ENCODE results near the gene DCBLD1.

The DCBLD1 gene

GRCh38 chr6:117473401-117473800 is 9.1 kb upstream of the DCBLD1 start:
- no peak for DNase-seq

DNA sequence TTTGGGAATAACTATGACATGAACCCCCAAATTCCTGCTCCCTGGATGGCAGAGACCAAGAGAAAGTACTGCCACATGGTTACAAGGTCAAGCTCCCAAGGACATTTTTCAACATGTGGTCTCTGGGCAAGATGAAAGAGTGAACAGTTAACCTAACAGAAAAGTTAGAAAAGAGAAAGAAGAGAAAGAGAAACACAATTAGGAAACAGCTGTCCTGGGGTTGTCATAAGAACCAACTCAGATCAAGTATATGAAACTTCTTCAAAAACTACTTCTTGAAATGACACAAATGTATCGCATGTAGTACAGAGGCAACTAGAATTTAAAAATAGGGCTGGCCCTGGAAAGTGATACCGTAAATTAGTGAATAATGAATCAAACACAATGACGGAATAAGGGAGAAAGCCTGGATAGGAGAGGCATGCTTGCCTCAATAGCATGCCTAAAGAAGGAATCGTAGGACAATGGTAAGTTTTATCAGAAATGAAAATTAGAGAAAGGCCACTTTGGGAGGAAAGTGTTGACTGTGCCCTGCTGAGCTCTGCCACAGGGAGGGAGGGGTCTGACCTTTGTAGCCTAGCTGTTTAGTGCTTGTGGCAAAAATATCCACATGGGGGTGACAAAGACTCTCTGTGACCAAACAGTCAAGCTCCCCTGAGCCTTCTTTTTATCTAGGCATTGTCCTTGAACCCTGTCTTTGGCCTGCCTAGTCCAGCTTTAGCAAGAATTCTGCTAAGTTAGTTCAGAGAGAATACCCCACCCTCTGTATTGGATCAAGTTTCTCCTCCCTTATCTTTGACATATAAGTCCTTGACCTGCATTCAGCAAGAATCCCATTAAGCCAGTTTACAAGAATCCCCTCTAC is 4.3 kb upstream of the DCBLD1 start:
- DNase-seq: no peak

- no peak for DNase-seq
These were observed 3.6 kb upstream of the DCBLD1 start for GRCh38 chr6:117478853-117479231.

DNA sequence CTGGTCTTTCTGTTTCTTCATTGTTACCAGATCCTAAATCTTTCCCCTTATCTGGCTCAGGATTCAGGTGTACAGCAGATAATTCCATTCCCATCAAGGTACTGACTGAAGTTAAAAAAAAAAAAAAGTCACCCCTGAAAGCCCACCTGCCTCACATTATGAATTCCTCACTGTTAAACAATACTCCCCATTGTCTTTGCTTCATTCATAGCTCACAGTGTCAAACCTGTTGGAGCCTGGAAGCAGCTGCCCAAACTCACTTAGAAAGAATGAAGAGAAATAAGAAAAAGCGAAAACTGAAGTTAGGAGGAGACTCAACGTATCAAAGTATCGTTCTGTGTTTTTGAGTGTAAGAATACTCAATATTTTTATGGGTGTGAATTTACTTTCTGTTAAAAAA is 1.8 kb upstream of the DCBLD1 start:
- DNase-seq: no peak

DNA sequence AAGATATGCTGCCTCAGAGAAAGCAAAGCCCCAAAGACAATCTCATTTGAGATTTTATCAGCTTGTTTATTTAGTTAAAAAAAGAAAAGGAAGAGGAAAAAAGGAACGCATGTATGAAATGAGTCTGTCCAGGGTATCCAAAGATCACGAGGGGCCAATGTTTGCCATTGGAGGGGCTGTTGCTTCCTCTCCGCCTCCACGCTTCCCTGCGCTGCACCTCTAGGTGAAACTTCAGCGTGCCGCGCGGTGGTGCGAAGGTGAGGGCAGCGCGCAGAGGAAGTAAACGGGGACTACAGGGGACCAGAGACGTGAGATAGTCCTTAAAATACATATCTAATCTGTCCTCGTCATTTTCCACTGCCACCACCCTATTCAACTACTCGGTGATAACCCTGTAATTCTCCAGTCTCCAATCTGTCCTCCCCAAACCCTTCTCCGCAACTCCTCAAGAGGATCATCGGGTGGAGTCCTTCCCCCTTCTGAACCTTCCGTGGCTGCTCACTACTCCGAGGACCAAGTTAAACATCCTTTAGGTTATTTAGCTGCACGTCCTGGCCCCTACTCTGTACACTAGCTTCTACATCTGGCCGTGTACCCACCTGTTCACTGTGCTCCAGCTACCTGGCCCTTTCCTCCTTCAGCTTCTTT is 1.1 kb upstream of the DCBLD1 start:
- no peak for DNase-seq

DNA sequence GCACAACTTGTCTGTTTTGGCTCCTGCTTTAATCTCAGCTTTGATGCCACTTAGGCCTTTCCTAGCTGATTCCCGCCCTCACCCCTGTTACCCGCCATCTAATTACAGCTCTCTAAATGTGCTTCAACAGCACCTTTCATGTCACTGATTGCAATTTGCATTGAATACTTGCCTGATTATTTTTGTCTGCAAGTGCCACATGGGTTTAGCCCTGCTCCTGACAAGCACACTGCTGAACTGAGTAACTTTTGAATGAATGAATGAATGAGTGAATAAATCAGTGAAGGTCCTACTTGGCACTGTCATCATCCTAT is 591 bp upstream of the DCBLD1 start:
- no peak for DNase-seq

DNA sequence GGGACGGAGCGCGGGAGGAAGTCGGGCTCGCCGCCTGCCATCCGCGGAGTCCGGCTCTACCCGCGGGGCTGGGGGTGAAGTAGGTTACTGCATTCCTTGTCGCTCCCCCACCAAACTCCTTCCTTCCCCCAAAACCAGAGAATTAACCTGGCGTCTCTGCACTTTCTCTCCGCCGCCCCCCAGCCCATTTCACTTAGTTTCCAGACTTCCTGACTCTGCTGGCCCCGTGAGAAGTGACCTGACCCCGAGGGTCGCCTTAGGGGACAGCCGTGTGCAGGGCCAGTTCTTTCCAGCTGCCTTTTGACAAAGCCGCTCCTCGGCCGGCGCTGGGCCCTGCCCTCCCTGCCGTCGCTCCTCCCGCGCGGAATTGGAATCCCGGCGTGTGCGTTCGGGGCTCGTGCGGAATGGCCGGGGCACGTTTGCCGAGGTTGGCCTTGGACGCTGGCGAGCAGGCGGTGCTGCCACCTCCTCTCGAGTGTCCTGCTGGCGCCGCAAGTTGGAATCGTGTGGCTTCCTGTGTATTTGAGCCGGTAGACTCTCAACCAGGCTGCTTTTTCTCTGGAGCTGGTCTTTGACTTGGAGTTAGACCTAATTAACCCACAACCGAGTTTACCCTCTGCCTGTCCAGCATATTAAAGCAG is 650 bp downstream of the DCBLD1 start:
- DNase-seq: peak; percentile 3 to 10

DNA sequence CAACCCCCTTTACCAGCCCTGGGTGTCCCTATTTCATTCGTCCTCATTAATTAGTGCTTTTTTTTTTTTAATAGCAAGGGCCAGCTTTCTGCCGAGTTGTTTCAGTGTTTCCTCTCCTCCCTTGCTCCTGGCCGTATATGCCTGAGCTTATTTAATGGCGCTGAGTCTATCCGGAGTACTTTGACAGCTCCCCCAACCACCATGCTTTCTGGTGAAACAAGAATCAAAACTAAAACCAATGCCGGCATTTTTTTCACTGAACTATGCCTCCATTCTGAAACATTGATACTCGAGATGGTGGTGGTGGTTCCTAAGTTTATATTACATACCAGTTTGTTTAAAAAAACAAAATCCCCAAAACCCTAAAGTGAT is 1.2 kb downstream of the DCBLD1 start:
- DNase-seq: peak in 1 of 2 experiments; percentile 2

DNA sequence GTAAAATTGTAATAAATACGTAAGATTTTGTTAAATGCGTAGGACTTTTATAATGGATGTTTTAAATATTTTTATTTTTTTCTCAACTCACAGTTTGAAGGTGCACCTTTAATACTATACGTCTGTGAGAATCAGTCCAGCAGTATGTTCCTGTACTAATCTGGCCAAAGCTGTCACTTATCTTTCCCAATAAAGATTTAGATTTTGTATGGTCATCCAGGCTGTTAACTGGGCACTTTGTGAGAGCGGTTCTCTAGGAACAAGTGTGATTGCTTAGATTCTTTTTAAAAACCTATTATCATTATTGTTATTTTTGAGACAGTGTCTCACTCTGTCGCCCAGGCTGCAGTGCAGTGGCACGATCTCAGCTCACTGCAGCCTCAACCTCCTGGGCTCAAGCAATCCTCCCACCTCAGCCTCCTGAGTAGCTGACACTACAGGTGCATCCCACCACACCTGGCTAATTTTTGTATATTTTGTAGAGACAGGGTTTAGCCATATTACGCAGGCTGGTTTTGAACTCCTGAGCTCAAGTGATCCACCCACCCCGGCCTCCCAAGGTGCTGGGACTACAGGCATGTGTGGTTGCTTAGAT is 1.7 kb downstream of the DCBLD1 start:
- DNase-seq: no peak

DNA sequence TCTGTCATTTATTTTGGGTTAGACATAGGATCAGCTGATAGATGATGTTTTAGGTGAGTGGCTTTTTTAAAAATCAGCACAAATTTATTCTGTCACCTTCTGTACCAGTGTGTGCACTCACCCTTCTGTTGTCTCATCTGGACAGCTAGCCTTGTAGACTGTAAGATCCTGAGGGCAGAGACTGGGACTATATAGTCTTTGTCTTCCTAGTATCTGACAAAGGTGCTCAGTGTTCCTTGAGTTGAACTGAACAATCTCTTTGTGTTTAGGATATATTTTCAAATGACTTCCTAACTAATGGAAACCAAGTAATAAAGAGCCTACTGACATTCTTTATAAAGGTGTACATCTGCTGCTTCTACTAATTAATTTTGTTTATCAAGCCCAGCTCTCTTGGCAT is 3.0 kb downstream of the DCBLD1 start:
- DNase-seq: no peak

- no peak for DNase-seq
These were observed 5.3 kb downstream of the DCBLD1 start for GRCh38 chr6:117487821-117488220.

DNA sequence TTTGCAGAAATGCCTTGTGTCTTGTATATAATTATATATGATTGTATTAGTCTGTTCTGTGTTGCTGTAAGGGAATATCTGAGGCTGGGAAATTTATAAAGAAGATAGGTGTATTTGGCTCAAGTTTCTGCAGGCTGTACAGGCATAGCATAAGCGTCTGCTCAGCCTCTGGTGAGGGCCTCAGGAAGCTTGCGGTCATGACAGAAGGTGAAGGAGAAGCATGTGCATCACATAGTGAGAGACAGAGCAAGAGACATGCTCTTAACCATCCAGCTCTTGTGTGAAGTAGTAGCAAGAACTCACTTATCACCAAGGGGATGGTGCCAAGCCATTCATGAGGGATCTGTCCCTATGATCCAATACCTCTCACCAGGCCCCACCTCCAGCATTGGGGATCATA is 6.5 kb downstream of the DCBLD1 start:
- no peak for DNase-seq

DNA sequence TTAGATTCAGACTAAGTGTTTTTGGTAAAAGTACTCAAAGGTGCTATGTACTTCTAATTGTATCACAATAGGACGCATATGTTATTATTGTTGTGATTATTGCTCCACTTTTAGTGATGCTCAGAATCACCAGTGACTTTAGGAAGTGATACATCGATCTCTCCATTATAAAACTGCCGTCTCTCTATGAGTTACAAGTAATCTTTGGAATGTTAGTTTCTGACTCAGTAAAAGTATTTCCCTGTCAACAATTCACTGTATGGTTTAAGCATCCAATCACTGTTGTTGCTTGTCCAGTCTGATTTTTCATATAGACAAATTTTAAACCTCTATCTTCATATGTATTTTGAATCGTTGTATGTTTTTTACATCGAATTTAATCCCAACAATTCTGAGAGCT is 9.4 kb downstream of the DCBLD1 start:
- DNase-seq: no peak

DNA sequence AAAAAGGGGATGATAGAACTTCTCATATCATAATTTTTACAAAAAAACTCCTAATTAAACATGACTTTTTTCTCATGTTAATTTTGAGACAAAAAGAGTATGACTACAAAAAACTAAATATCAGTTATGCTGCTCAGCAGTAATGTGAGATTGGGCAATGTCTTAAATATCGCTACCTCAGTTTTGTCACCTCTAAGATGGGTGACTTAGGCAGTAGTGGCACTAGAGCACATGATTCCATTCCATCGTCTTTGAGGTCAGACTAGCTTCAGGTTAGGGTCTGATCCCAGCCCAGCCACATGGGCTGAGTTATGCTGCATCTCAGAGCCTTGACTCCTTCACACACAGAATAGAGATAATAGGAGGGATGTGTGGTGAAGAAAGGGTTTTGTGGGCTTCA is 11.0 kb downstream of the DCBLD1 start:
- DNase-seq: no peak

DNA sequence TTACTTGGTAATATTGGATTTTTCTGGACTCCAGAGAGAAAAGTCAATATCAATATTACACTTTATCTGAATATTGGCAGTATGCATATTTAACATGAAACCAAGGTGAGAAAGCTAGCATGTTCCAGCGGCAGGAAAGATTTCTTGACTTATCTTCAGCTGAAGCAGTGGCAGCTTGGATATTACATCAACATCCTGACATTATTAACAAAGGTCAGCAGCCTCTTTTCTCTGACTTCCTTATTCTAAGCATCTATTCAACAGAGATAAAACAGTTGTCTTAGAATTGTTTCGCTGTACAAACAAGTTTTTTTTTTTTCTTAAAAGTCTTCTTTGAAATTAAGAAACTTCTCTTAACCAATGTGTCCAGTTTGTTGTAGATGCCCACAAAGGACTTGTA is 11.8 kb downstream of the DCBLD1 start:
- no peak for DNase-seq

DNA sequence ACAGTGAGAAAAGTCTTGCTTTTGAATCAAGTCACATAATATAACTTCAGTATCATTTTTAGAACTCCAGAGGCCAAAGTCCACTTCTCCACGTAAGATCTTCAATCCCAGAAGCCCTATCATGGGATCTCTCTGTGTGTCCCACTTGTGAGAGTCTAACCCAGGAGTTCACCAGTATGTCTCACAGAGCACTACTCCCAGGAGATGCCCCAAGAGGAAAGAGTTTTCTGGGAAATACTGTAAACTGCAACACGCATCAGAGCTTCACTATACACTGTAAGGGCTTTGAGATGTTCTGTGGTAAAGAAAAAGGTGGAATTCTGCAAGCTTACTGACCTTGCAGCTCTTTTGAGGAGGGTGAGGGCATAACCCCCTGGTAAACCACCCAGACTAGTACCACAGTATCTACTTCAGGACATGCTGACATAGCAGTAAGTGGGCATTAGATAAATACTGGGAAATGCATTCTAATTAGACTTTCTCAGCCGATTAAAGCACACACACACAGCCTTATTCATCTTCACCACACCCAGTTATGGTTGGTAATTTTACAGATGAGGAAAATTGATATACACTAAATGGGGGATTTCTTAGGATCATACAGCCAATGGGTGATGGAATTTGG is 12.3 kb downstream of the DCBLD1 start:
- no peak for DNase-seq

DNA sequence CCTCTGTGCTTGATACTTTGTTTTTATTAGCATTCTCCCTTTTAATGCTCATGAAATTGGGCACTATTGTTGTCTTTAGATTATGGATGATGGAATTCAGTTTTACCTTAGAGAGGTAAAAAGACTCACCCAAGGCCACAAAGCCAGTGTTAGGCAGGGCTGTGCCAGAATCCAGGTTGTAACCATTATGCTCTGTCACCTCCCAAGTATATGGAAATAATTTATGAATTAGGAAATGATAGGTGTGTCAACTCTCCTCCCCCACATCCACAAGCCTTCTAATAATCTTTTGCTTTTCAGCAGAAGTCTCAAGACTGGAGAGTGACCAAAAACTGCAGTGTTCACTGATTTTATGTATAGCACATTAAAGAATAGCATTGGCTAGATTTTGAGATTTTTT is 13.0 kb downstream of the DCBLD1 start:
- no peak for DNase-seq

DNA sequence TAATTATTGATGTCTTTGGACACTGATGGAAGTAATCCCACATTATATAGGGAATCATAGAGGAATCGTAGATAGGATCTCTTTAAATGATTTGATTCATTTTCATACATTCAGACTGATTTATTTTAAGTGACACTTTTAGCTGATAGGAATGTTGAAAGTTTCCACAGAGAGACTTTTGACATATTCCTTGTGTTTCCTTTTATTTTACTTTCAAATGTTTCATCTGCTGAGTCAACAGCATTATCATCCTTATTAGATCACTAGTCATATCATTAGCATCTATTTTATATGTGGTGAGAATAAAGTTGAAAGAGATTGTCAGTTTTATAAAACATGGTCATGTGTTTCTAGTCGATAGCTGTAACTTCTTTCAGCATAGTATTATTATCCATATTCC is 13.4 kb downstream of the DCBLD1 start:
- no peak for DNase-seq

DNA sequence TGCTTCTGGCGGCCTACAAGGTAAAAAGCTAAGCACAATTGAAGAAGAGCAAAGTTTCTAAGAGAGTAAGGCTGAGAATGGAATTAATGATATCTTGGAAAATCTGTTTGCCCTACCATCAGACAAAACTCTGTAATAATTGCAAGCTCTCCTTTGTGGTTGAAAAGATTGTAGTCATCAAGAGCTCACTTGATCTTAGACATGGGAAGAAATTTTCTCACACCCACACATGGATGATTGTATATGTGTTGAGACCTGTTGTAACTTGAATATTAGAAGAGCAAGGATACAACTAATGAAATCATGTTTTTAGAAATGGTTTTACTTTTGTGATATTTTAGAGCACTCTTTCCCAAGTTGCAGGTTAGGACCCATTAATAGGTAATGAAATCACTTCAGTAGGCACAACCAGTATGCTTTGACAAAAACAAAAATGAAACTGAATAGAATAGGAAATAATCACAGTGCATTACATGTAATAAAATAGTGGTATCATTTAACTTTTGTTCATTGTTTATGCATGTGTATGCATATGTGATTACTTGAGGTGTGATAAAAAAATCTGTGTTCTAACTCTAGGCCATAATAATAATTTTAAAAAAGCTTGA is 14.0 kb downstream of the DCBLD1 start:
- DNase-seq: no peak

DNA sequence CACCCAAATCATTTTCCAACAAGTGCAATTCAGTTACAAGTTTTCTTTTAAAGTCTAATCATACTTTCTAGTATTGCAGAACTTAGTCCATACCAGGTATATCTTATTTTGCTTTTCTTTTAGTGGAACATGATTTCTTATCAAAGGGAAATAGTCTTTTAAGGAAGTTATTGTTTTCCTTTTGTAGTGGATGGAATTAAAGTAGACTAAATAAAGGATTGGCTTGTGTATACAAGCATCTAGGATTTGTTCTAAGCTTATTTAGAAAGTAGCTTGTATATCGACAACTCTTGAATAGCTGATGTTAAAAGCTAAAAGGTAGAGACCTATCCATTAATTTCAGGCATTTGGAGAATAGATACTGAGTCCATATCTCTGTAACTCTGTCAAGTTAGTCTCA is 14.8 kb downstream of the DCBLD1 start:
- no peak for DNase-seq

- no peak for DNase-seq
These were observed 15.7 kb downstream of the DCBLD1 start for GRCh38 chr6:117498159-117498558.

DNA sequence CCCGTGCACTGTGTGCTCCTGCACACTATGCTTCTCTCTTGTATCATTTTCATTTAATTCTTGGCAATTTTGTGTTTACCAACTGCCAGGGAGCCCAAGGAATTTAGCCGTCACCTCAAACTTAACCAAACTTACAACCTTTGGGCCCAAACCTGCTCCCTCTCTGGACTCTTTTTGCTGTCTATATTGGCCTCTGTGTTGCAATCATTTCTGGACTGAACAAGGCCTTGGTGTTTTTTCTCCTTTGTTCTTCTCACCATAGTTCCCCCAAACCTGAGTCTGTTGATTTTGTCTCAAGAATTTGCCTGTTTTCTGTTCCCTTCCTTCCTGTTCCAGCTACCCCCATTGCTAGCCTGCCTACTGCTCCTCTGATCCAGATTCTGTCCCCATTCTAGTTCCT is 19.2 kb downstream of the DCBLD1 start:
- no peak for DNase-seq

DNA sequence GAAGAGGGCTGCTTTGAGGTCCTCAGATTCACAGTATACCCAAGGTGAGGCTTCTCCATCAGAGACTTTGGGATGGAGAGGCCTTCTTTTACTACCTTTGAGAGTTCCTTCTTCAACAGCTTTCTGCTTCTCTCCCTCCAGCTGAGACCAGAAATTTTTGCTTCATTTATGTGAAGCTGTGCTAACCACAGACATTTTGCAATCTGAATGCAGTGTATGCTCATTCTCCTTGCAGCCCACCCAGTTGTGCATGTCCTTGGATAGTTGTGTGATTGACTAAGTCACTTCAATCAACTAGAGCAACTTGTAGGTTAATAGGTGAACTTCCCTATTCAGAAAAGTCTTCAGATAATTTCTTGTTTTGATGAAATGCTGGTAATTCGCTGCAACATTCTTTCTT is 20.1 kb downstream of the DCBLD1 start:
- DNase-seq: no peak
